Measurements from ENCODE around the gene CTIF.
A peak's percentile ranks its signal among the peaks of the same experiment; 100 is the strongest.
"Not testable (repeated sequence)": the region's sequence is repeated elsewhere in the genome, so short reads cannot be mapped to it uniquely, and the experiment has no call there.

CTIF gene

GRCh38 chr18:48645427-48646002 lies 106.7 kb downstream of the CTIF start:
- no peak for DNase-seq

- DNase-seq: no peak
Observed at GRCh38 chr18:48646976-48647375, 108.1 kb downstream of the CTIF start.

DNA sequence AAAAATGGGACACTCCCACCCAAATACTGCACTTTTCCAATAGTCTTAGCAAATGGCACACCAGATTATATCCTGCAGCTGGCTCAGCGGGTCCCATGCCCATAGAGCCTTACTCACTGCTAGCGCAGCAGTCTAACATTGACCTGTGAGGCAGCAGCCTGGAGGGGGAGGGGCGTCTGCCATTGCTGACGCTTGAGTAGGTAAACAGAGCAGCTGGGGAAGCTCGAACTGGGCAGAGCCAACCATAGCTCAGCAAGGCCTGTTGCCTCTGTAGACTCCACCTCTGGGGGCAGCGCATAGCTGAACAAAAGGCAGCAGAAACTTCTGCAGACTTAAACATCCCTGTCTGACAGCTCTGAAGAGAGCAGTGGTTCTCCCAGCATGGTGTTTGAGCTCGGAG lies 110.4 kb downstream of the CTIF start:
- DNase-seq: no peak

DNA sequence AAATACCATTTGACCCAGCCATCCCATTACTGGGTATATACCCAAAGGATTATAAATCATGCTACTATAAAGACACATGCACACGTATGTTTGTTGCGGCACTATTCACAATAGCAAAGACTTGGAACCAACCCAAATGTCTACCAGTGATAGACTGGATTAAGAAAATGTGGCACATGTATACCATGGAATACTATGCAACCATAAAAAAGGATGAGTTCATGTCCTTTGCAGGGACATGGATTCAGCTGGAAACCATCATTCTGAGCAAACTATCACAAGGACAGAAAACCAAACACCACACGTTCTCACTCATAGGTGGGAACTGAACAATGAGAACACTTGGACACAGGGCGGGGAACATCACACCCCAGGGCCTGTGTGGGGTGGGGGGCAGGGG lies 115.8 kb downstream of the CTIF start:
- not testable (repeated sequence) for DNase-seq

DNA sequence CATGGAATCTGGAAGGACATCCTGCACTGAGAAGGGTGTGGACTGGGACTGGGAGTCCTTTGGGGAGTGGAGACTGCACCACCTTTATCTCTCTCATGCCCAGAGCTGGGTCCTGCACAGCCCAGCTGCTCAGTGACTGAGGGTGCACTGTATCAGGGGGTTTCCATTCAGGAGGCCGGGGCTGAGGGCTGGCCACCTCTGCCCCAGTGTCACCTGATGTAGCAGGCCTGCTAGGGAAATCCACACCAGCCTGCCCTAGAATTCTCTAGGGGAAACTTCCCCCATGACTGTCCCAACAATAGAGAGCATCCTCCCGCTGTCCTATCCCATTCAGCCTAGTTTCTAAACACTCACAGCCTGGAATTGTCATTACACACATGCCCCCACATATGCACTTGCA lies 116.7 kb downstream of the CTIF start:
- DNase-seq: no peak

DNA sequence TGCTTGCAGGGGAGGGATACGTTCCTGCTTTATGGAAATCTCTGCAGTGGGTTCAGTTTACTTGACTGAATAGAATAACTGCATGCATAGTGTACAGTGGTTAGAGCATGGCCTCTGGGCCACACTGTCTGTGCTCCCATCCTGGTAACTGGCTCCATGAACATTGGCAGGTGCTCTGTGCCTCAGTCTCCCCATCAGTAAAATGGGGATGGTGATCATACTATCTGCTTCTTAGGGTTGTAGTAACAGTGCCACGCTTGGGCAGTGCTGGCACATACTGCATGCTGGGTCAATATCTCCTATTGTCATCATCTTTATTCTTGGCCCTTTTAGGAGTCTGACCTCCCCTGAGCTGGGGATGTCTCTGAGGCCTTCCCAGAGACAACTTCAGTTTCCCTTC lies 117.3 kb downstream of the CTIF start:
- no peak for DNase-seq

- DNase-seq: no peak
Observed at GRCh38 chr18:48656582-48656981, 117.8 kb downstream of the CTIF start.

- no peak for DNase-seq
Observed at GRCh38 chr18:48657447-48658120, 118.8 kb downstream of the CTIF start.

GRCh38 chr18:48658721-48659120 lies 119.9 kb downstream of the CTIF start:
- DNase-seq: no peak

GRCh38 chr18:48659188-48660009 lies 120.6 kb downstream of the CTIF start:
- DNase-seq: no peak

DNA sequence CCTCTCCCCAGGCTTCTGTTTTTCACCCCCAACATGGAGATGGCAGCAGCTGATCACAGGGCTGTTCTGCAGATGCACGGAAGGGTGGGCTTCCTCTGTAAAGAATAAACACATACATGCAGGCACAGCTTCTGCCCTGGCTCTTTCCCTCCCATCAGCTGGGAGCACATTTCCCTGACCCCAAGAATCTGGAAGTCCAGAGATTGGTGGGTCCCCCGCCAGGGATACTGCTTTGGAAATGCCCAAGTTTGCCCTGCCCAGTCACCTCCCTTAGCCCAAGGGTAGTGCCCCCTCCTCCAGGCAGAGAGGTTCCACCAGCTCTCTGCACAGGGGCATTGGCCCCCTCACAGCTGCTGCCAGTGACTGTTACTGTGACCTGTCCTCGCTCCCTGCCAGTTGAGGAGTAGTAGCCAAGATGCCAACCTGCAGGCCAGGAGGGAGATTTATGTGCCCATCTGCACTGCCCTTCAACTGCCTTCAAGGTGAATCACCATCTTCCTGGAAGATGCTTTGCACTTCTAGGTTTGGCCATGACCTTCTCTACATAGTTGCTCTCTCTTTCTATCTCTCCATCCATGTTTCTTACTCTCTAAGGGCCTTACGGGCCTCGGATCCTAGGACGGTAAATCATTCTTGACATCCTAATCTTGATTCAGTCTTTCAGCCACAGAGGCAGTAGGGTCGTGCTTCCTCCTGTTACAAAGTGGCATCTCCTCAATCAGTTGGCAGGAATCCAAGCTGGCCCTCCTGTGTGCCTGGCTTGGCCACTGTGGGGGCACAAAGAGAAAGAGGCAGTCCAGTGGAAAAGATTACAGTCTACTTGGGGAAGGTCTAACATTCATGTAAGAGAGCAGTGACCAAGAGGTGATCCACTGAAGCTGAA lies 121.8 kb downstream of the CTIF start:
- DNase-seq: no peak

GRCh38 chr18:48661421-48661820 lies 122.6 kb downstream of the CTIF start:
- no peak for DNase-seq

- no peak for DNase-seq
Observed at GRCh38 chr18:48662011-48662661, 123.3 kb downstream of the CTIF start.

DNA sequence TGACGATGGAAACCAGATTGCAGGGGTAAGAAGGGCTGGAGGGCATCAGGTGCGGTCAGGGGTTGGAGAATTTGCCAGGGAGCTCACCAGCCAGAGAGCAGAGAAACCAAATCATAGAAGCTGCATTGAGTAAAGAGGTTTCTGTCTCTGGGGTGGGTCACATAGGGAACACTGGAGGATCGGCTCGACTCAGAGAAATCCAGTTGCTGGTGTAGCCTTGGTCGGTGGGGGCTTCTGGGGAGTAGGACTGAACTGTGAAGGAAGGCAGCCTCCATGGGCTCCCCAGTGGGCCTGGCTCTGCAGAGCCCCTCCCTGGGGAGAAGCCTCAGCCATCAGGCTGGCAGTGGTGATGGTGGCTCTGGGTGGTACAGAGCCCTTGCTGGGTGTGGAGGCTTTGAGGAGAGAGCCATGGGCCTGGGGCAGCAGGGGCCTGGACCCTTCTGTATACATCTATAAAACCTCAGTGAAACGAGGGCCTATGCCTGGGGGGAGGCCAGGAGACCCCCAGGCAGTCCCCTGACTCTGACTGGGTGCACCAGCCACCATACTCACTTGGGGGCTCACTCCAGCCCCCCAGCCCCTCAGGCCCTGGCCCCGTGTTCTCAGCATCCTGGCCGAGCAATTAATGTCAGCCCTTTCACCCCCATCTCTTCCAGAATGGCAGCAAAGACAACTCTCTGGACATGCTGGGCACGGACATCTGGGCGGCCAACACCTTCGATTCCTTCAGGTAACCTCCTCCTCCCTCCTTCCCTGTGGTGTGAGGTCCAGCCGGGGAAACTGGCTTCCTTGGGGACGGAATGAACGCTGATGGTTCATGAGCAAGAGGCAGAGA lies 124.5 kb downstream of the CTIF start:
- DNase-seq: no peak

DNA sequence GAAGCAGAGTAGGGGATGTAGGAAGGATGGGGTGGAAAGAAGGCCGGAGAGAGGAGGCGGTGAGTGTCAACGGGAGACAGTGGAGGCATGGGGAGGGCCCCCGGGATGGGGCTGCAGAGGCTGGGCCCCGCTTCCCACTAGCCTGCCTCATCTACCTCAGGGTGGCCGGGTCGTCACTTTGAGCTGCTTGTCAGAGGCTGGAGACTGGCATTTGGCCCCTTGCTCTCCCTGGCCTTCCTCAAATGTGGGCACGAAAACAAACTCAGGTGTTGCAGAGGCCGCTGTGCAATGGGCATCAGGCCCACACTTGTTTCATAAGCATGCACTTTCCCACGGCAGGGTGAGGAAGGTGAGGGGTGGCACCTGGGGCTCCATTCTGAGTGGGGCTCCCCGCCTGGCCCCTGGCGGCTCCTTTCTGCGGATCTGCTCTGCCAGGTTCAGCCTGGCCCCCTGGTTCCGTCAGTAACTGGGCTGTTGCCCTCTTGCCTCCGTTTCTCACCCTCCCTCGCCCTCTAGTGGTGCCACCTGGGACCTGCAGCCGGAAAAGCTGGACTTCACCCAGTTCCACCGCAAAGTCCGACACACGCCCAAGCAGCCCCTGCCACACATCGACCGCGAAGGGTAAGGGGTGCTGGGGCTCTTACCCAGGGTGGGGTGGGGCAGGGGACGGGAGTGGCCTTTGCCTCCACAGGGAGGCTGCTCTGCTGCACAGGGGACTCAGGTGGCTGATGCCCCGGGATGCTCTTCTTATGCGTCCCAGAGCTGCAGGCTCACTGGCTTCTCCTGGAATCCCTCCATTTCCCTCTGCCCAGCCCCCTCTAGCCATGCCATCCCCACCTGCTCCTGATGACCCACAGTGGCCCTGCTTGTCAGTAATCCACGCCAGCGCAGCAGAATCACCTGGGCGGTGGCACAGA lies 125.4 kb downstream of the CTIF start:
- DNase-seq: peak; percentile 24 to 36 (median 24)

GRCh38 chr18:48665654-48666053 lies 126.8 kb downstream of the CTIF start:
- no peak for DNase-seq

DNA sequence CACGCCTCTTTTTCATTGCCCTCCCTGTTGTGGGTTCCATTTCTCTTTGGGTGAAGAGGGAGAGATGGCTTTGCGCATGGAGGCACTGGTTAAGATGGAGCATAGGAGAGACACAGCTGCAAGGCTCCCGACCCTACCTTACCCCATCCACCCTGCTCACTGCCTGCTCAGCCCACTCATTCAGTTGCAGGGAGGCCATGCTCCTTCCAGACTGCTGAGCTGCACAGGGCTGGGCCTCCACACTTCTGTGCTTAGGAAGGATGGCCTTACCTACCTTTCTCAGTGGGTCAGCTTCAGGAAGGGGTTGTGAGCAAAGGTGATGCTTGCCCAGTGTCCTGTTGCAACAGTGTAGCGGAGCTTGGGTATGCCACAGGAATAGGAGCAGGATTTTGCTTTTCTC lies 127.8 kb downstream of the CTIF start:
- DNase-seq: no peak

DNA sequence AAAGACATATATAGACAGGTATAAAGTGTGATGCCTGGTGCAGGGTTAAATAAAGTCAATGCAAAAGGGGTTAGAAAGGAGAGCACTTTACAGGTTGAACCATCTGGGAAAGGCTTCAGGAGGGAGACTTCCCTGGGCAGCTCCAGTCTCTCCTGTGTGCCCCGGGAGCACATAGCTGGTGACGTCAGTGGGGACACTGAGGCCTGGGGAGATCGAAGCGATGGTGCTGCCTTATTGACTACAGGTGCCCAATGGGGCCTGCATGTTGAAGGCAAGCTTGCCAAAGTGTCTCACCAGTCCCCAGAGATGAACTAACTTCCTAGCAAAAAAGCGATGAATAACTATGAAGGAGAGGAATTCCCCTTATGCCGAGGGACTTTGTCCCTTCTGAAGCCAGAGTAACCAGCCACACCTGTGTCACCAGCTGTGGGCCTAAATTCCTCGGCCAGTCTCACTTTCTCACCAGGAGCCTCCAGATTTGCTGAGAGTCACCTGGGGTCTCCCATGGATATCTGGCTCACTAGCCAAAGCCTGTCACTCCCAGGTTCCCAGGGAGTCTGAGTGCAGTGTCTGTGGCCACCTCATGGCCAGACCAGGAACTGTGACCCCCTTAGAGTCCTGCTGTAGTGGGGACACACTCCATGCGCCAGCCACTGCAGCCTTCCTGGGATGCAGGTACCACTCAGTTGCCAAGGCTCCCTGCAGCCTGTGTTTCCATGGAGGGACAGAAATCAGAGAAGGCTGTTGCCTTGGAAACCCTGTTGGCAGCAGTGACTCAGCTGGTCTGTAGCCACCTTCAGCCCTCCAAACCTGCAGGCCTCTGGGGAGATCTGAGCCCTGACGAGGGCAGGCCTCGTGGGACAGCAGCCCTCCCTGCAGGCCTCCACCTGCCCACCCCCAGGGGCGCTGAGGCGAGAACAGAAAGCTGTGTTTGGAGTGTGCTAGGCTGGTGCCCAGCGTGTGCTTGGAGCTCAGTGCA lies 128.7 kb downstream of the CTIF start:
- no peak for DNase-seq
